Left ventricle myocardium superior (tissue), 1 donor: Measurements from ENCODE around the gene TTC21A. TPM values are rescaled to one million over a fixed set of nuclear protein-coding genes. Genes with fewer than 3 reads are reported as not detected.

Source experiments
- ATAC-seq: fragments of 200-7000 bp; cut with Tn5 transposase; one replicate; pipeline ENCODE4 v1.9.1; 2020; ENCODE audit warnings: mild to moderate bottlenecking, moderate library complexity
- DNase-seq: peaks from one replicate; pipeline ENCODE4 v3.0.0-alpha.2; 2020
- intact Hi-C: fragments of 100-400 bp; cut with micrococcal nuclease; formaldehyde crosslinking; loops from one replicate; pipeline ENCODE4 v1.11.0; 2022
- microRNA-seq: library from miRNA; unstranded; fragments of <30 nt; microRNA quantifications from one replicate; pipeline ENCODE4 v1.2.0, GENCODE V29; 2020; ENCODE audit warnings: borderline number of aligned reads
- total RNA-seq: library from RNA; stranded (reverse); fragmentation: NEBNext Ultra II Directional; extraction: Animal tissue kit (Norgen Biotek cat#: 25700); gene quantifications from one replicate; pipeline ENCODE4 v1.2.1, GENCODE V29; 2021
- donor health status: DM: no; HTN: yes; CAD: no; lungs with severe emphysema.

Gene TTC21A
- total RNA-seq, 1 donor from 2014 or later: 1.1 TPM

DNA sequence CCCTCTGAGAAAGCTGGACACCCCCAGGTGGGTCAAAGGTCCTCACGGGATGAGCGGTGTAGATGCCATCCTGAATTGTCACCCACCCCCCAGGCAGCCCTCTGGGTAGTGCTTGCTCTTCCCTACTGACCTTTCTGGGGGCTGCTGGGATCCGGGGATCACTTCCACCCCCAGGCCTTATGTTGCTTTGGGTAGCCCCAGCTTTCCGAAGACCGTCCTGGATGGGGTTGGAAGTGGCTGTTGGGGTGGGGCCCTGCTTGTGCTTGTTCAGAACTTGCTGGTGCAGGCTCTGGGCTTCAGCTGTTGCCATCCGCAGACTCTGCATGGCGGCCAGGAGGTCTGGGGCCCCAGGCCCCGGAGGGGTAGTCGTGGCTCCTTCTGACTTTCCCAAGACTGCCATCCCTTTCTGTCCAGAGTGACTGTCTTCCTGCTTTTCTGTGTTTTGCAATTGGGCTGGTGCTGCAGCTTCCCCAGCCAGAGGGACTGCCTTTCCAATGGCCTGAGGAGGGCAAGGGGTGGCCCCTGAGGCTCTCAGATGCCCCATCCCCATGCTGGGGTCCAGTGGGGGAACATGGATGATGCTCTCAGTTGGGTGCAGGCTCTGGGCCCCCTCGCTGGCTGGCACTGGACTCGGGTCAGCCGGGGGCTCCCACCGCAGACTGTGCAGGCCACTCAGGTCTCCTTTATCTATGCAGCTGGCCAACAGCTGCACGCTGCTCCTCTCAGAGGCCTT, 78.6 kb downstream of the TTC21A start:
- intact Hi-C loops: no loop called here
- DNase-seq (no peak), ATAC-seq (no peak)

DNA sequence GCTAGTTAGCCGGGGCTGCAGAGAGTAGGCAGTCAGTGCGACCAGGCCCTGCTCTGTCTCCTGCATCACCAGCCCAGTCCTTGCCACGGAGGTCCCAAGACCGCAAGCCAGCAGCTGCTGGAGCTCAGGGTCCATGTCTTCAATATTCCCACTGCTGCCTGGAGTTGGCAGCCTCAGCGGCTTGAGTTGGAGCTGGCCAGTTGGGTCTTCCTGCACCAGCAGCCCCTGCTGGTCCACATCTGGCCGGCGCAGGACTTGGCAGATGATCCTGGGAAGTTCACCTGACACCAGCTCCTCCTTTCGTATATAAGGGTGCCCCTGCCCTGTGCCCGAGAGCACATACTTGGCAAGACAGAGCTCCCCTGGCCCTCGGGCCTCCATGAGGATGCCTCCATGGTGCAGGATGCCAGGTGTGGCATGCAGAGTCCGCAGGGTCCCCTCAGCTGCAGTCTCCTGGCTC, 79.2 kb downstream of the TTC21A start:
- DNase-seq: no peak
- intact Hi-C loops: no loop called here

GRCh38 chr3:39187372-39188155, 80.1 kb downstream of the TTC21A start:
- ATAC-seq: no peak
- no peak for DNase-seq
- intact Hi-C loops: no loop called here

More for the DNA sequence above, 79.2 kb downstream of the TTC21A start:
- ATAC-seq: no peak

Small RNA genes within 50 kb of the gene (microRNA-seq; reads per million reads assigned to microRNA genes)
- gene MIR6822: not detected

Other genes starting within 250 kb of the TTC21A start
- not detected for gene SCN11A, start 55.7 kb upstream of the TTC21A start, total RNA-seq
- 33.1 TPM for gene WDR48, start 55.7 kb upstream of the TTC21A start, total RNA-seq
- 50.6 TPM for gene GORASP1, start 53 bp upstream of the TTC21A start, total RNA-seq
- gene CSRNP1, start 45.9 kb downstream of the TTC21A start, total RNA-seq: 11.2 TPM
- 263 TPM for gene XIRP1, start 84.9 kb downstream of the TTC21A start, total RNA-seq
- gene CX3CR1, start 172.4 kb downstream of the TTC21A start, total RNA-seq: 1.7 TPM
- not detected for gene CCR8, start 222.0 kb downstream of the TTC21A start, total RNA-seq